CD4-positive, alpha-beta T cell treated with Interleukin-6 at 100 ng/mL for 8 hours (primary cell): ENCODE measurements around the gene PHACTR3.
"Not testable (repeated sequence)": the region's sequence is repeated elsewhere in the genome, so short reads cannot be mapped to it uniquely, and the experiment has no call there.

Experiments used
- DNase-seq: peaks from one replicate; pipeline ENCODE4 v3.0.0-alpha.2; 2020; ENCODE audit warnings: mixed read lengths, low spot score

Gene PHACTR3

DNA sequence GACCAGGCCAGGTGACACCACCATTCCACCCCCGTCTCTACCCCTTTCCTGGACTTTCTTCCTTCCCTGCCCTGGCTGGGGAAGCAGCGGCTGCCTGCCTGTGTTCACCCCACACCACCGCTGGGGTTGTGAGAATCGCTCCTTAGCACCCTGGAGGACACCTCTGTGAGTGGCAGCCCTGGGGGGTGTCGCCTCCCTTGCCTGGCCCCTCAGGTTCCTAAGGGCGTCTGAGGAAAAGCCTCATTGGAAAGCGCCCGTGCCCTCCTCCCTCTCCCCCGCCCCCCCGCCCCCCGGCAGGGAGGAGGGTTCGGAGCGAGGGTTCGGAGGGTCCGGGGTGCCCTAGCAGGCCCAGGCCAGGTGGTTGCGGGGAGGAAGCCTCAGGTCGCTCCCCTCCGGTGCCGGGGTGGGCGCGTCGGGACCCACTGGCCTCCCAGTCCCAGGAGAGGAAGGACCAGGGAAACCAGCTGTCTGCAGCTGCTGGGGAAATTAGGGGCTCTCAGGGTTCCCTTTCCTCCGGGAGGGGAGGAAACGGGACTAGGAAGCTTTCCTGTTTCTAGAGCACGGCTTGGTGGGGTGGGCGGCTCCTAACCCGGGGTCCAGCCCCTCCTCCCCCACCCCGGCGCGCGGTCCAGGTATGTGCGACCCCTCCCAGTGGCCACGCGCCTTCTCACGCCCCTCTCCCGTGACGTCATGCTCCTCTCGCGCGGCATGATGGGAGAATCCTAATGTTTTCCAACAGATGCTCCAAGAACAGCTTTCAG is at the start of gene PHACTR3:
PHACTR3 (plus strand) TSS at position 760 of the 761 bp plus-strand sequence. CDS start 475 bp downstream, outside the sequence.
- DNase-seq, result no peak

DNA sequence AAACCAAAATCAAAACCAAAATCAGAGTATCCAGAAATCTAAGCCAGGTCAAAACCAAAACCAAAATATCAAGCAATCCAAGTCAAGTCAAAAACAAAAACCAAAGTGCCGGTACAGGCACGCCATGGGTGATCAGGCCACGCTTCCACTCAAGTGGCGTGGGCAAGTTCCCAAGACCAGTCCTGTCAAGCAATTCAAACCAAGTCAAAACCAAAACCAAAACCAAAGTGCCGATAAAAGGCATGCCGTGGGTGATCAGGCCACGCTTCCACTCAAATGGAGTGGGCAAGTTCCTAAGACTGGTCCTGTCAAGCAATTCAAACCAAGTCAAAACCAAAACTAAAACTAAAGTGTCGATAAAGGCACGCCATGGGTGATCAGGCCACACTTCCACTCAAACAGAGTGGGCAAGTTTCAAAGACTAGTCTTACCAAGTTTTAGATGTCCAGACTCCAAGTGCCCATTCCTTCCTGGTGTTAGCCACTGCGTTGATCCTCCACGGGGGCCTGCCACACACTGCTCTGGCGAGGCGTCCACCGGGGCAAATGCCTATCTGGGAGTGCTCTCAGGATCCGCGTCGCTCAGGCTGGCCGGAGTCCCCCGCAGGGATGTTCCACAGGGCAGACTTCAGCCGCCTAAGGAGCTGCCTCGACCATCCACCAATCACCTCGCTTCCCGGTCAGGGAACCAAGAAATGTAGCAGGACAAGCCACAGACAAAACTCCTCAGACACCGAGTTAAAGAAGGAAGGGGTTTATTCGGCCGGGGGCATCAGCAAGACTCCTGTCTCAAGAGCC is 46.4 kb upstream of the PHACTR3 start:
- not testable (repeated sequence) for DNase-seq

DNA sequence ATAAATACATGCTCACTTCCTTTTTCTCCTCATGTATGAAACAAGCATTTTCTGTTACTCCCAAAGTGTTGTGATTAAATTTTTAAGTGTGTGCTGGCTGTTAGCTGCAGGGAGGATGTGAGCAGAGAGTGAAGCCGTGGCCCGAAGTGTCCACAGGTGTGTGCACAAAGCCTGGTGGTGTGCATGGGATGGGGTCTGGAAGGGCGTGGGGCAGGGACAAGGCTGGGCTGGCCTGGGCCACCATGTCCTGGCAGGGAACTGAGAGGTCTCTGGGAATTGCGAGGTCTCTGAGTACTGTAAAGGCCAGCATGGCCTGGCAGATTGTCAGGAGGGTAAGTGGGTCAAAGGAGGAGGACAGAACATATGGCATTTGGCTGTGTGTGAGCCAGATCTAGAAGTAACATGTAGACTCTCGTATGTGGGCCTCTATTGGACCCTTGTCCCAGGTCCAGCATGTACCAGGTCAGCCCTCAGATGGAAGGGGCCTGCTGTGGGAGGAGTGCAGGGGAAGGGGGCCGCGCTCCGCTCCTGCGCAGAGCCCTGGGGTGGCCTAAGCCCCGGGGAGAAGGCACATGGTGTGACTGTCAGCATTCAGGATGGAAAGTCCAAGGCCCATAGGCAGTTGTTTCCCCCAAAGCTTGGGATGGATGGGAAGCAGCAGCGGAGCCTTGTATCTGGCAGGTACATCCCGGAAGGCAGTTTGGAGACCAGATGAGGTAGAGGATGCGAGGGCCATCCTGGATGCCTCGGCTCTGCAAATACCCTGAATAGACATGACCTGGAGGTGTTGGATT is 45.1 kb upstream of the PHACTR3 start:
- no peak for DNase-seq

DNA sequence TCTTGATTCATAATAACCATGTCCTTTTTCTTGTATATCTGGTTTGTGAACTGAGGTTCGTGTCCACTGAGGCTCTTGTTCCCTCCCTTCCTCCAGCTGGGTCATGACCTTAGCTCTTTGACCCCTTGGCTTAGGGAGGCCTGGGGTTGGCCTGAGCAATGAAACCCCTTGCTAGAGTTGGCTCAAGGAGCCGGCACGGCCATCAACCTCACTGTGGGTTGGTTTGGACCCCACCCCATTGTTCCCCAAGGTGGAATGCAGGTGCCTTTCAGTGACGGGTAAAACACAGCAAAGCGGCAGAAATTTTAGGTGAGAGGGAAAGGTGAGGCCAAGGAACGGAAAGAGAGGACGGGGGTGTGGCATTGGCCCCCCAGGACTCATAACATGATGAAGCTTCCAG is 44.5 kb upstream of the PHACTR3 start:
- DNase-seq, result no peak

DNA sequence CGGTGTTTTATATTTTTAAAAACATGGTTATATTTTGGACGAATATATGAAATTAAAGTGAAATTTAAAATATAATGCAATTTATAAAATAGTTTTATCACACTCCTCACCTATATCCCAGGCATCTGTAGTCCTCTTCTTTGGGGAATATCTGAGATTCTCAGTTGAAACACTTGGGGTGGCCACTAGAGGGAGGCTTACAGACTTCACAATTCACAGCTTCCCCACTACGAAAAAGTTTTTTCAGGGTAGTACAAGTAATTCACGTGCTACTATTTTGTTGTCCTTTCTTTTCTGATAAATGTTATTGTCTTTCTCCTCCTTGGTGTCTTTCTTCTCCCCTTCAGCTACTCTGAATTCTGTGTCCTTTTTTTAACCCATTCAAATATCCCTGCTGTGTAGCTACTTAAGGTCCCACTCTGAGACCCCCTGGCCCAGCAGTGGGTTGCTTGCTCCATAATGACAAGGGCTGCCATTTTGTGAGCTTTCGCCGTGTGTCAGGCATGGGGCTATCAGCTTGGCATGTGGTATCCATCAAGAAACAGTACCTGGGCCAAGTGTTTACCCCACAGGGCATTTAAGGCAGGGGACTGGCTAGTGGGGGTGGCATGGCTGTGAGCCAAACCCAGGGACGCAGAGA is 43.6 kb upstream of the PHACTR3 start:
- DNase-seq, result no peak

DNA sequence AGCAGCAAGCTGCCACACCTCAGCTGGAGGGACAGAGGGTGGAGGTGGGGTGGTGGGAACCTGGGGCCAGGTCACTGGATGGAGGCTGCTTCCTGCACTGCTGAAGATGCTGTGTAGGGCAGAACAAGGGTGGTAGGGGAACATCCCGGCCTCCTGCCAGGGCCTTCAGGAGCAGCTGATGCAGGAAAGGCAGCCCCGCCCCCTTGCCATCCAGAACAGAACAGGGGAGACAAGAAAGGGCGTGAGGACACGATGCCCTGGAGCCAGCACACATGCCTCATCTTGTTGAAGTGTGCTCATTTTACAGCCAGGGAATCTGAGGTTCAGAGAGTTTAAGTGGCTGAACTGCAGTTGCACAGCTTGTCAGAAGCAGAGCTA is 43.1 kb upstream of the PHACTR3 start:
- DNase-seq, result no peak

DNA sequence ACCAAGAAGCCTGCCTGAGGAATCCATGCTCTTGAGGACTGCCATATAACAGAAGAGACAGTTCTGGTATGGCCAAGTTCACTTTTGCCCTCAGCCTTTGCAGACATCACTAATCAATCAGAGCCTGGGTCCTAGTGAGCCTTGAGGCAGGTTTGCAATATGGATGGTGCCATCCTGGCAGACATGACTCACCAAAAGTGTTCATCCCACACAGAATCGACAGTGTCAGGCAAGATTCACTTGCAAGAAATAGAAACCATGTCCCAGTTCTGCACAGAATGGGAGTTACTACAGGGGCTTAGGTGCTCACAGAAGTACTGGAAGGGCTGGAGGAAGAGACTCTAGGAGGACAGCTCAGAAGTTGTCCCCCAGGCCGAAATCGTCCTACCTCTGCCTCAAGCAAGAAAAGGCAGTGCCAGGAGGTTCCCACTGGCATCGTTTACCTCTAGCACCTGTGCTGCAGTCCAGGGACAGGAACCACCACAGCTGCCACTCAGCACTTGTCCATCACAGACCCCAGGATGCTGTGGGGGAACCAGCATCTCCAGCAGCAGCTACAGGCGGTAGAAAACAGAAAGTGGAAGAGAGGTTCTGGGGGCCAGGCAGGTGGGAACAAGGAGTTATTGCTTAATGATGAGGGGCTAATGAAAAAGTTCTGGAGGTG is 42.6 kb upstream of the PHACTR3 start:
- DNase-seq, result no peak

DNA sequence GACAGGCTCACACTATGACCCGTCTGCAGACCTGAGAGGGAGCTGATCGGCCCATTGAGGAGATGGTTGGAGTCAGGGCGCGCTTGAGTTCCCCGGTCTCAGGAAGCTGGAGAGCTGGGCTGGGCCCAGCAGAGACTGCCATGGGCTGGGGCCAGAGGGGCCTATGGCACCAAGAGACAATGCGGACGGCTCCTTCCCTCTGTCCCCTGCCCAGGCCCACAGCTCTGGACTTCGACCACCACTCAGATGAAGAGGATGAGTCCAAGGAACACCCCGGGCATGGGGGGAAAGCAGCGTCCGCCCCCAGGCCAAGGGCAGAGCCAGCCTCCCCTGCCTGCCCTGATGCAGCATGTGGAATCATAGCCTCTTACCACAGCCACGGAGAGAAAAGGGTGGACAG is 40.2 kb upstream of the PHACTR3 start:
- DNase-seq, result no peak

DNA sequence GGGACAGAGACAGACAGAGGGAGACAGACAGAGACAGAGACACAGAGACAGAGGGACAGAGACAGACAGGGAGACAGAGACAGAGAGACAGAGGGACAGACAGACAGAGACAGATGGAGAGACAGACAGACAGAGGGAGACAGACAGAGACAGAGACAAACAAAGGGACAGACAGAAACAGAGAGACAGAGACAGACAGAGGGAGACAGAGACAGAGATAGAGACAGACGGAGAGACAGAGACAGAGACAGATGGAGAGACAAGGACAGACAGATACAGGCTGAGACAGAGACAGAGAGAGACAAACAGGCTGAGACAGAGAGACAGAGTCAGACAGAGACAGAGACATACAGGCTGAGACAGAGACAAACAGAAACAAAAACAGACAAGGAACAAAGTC is 39.4 kb upstream of the PHACTR3 start:
- no peak for DNase-seq

DNA sequence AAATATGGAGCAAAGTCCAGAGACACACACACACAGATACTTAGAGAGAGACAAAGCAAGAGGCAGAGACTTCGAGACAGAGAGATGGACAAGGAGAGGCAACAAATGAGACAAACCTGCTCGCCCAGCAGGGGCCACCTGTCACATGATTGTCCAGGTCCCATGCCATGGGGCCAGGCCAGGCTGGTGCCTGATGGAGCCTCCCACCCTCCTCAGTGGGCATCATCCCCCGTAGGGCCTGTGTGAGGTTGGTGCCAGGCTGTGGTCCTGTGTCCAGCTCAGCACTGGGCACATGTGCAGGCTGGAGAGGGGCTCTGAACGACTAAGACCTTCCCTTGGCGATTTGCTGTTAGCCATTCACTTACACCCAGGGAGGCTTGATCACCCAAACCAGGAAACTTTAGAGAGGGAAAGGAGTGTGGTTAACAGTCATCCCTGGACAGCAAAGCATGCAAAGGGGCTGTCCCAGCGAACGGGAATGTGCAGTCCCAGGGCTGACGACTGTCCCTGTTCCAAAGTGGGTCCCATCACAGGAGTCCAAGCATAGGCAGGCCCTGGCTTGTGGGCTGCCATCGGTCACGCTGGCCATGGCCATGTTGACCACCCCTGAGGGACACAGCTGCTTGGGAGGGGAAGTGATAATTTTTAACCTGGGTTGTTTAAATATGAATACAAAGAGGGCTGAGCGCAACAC is 38.4 kb upstream of the PHACTR3 start:
- DNase-seq, result no peak

DNA sequence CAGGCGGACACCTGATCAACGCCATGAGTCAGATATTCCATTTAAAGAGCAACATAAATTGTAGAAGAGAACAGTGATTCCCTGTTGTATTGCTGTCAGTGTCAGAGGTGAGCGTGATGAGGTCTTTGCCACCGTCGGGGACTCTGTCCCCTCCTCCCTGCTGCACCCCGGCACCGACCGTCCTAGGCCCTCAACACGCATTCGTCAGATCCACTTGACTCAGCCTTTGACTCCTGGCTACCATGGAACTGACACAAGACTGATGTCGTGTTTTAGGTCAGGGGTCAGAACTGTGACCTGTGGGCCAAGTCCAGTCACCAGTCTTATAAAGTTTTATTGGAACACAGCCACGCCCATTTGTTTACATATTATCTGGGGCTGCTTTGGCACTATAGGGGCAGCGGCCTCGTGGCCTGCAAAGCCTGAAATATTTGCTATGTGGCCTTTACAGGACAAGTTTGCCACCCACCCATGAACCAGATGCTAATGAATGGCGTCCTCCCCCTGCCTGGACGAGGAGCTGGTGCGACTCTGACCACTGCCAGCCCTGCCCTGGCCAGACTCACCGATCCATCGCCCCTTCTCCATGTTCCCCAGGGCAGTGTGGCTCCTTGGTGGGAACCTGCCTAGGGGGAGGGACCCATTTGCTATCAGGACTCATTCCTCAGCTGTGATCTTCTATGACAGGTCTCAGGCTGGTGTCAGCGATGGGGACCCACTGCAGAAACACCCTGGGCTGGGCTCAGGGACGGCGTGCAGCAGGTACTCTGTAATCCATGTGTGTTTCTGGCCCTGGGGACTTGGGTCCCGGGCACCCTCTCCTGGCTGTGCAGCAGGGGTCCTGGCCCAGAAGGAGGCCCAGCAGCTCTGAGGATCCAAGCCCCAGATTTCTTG is 37.5 kb upstream of the PHACTR3 start:
- no peak for DNase-seq

DNA sequence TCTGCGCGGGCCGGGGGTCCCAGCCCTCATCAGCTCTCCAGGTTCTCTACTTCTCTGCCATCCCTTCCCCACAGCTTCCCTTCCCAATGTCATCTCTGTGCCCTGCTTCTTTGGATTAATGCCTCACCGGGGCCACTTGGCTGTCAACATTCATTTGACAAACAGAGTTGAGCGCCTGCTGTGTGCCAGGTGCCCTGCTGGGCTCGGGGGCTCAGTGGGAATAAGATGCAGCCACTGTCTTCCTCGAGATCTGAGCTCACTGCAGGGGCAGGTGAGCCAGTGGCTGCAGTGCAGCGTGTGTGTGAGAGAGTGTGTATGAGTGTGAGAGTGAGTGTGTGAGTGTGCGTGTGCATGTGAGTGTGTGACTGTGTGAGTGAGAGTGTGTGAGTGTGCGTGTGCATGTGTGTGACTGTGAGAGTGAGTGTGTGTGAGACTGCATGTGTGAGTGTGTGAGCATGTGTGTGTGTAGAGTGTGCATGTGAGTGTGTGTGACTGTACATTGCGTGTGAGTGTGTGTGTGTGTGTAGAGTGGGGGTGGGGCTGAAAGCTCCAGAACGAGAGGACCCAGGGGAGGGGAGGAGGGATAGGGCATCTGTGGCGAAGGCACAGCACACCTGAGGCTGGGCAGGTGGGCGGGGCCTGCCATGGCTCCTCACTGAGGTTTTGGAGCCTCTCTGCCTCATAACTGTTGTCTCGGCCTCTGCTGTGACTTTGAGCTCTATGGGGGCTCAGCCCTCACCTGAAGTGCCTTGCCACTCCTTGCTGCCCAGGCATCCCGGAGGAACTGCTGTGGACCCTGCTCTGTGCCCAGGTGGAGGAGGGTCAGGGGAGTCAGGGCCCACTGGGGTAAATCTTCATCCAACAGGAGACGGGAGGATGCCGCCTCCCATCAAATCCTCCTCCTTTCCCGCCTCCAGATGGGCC is 36.5 kb upstream of the PHACTR3 start:
- no peak for DNase-seq

DNA sequence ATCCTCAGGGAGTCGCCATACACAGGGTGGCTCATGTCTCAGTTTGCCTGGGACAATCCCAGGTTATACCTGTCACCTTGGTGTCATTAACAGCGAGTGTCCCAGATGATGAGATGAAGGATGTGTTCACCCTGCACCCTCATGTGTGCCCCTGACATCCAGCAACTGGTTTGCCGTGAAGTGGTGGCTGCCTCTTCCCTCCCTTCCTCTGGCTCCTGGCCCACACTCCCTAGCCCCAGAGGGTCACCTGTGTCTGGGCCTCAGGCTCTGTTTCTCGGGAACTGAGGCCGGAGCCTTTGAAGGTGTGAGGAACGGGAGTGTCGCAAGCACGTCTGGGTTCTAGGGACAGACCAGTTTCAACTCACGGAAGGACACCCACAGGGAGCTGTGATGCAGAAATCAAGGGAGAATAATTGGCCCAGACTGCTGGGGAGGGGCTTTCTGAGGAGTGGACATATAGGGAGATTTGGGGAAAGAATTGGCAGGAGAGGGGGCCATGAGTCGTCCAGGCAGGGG is 35.8 kb upstream of the PHACTR3 start:
- no peak for DNase-seq

DNA sequence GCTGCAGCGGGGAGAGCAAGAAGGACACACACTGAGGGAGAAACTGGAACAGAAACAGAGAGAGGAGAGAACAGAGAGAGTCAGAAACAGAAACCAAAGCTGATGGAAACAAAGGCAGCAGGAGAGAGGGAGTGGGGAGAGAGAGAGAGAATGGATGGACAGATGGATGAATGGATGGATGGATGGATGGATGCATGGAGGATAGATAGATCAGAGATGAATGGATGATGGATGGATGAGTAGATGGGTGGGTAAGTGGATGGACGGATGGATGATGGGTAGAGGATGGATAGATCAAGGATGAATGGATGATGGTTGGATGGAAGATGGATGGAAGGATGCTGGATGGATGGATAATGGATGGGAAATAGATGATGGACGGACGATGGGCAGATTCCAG is 35.0 kb upstream of the PHACTR3 start:
- no peak for DNase-seq

DNA sequence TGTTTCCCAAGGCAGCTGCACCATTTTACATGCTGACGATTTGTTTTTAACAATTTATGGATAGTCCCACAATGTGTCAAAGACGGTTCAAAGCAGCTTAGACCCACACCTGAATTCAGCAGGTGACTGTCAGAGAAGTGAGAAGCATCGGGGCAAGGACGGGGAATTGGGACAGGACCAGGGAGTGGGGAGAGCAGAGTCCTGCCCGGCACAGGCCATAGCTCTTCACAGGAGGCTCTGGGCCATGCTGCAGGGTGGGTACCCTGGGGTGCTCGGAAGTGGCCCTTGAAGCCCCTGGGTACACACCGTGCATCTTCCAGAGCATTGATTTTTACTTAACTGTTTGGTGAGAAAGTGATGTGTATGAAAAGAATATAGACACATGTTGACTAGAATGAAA is 33.2 kb upstream of the PHACTR3 start:
- no peak for DNase-seq

DNA sequence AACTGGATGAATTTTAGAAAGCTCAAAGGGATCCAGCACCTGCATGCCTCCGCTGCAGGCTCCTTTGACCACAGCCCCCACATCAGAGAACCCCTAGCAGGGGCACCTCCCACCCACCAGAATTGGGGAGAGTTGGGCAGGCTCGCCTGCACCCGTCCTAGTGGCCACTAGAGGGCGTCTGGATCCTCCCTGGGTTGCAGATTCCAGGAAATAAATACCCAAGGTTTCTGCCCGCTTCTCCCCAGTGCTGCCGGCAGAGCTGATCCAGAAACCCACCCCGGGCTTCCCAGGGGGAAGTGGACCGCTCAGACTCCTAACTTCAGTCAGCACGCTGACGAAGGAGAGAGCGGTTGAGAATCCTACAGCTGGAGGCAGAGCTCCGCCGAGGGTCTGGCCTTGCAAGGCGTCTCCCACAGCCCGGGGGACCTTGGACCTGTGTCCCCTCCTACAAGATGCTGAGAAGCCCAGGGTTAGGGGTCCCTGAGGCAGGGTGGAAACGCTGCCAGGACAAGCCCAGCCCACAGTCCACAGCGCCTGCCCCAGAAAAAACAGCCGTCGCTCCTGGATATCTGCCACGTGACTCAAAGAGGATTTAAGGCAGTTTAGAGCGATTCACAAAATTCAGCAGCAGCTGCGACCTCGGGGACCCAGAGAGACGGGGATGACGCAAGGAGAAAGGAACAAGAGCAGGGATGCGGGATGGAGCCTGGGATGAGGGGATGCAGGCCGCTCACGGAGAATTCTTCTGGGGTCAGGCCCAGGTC is 32.6 kb upstream of the PHACTR3 start:
- DNase-seq, result peak; percentile 40

DNA sequence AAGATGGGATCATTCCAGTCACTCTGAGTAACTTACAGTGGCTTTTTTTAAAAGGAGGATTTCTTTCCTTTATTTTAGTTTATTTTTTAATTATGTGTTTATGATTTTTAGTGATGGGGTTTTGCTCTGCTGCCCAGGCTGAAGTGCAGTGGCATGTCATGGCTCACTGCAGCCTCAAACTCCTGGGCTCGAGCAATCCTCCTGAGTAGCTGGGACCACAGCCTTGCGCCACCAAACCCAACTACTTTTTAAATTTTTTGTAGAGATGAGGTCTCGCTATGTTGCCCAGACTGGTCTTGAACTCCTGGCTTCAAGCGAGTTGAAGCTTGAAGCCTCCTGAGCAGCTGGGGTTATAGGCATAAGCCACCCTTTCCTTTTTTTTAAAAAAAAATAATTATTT is 31.8 kb upstream of the PHACTR3 start:
- no peak for DNase-seq

DNA sequence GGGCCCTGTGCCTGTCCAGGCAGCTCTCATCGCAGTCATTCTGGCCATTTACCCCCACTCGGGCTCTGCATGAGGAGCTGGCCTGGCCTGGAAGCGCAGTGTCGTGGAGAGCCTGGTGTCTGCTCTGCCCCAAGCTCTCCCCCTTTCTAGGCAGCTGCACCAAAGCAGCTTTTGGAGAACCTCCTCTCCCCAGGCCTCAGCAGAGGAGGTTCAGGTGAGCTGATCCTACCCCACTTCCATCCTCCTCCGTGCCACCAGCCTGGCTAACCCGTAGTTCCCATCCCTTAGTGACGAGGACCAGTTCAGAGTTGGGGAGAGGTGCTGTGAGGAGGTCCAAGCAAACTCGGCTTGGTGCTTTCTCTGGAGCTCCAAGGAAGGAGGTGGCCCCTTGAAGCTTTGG is 30.5 kb upstream of the PHACTR3 start:
- DNase-seq, result no peak
